AG04450 (cell line): ENCODE measurements around the gene CPOX. TPM values are rescaled to one million over a fixed set of nuclear protein-coding genes. Genes with fewer than 3 reads are reported as not detected.

Source experiments
- CTCF ChIA-PET: fragments of 300-600, 350-600 bp; formaldehyde crosslinking; extraction: SDS; loops from one replicate; lab custom pipeline; 2022; ENCODE audit warnings: antibody characterized with exemption, inconsistent platforms; lab: Charles Lee
- POLR2A ChIA-PET: fragments of 350-600 bp; formaldehyde crosslinking; extraction: SDS; loops from one replicate; lab custom pipeline; 2021; ENCODE audit warnings: antibody characterized with exemption, inconsistent platforms; lab: Yijun Ruan, JAX
- DNase-seq: peaks from one replicate; pipeline ENCODE4 v3.0.0-alpha.2; 2011; ENCODE audit warnings: low read depth, low spot score
- H3K27ac ChIP-seq: one replicate; pipeline ENCODE4 v1.5.1; 2012; ENCODE audit warnings: low read depth, low read length, control low read depth
- H3K27me3 ChIP-seq: one replicate; pipeline ENCODE4 v1.6.0; 2012; ENCODE audit warnings: low read length; ENCODE audit not compliant: control insufficient read depth, insufficient read depth
- H3K4me3 ChIP-seq: 2 replicates; pipeline ENCODE4 v1.5.1; 2011; ENCODE audit warnings: mild to moderate bottlenecking, low read depth, low read length, control low read depth
- H3K9me3 ChIP-seq: 2 replicates; pipeline ENCODE4 v1.5.1; 2012; ENCODE audit warnings: low read length; ENCODE audit not compliant: control insufficient read depth, insufficient read depth
- CTCF ChIP-seq: IDR thresholded peaks from 2 replicates; pipeline ENCODE4 v1.5.1; 2011; ENCODE audit warnings: low read depth, low read length, control low read depth, inconsistent platforms
- polyA plus RNA-seq: library from polyadenylated mRNA; depleted of rRNA; stranded (reverse); fragments of >200 nt; gene quantifications from 2 replicates; pipeline ENCODE4 v1.2.3, GENCODE V29; 2011

CPOX gene
- polyA plus RNA-seq, 1 experiment: 19.6 TPM

GRCh38 chr3:98558100-98558827, 35.1 kb downstream of the CPOX start:
- no peak for TF ChIP-seq CTCF
- Histone ChIP-seq H3K4me3 (no peak overlapping the region), H3K27me3 (no peaks in the 10 kb centered on the region), H3K27ac (no peak overlapping the region), H3K9me3 (no peaks in the 10 kb centered on the region)
- ChIA-PET CTCF (interaction anchor here (0.6 to 1.1 kb wide), 2 partner anchors 14 to 369 kb away, joined by 3 read pairs; no protein-coding TSS in a partner anchor), POLR2A (no interaction called here)
- DNase-seq: no peak

GRCh38 chr3:98557324-98558010, 35.9 kb downstream of the CPOX start:
- POLR2A ChIA-PET: no interaction called here
- no peak for TF ChIP-seq CTCF
- CTCF ChIA-PET: interaction anchor here (1.1 kb wide), 1 partner anchor 15 kb away, joined by 3 read pairs; no protein-coding TSS in a partner anchor
- Histone ChIP-seq H3K4me3 (no peak overlapping the region), H3K27me3 (no peaks in the 10 kb centered on the region), H3K9me3 (no peaks in the 10 kb centered on the region), H3K27ac (no peak overlapping the region)
- no peak for DNase-seq

GRCh38 chr3:98556164-98557130, 37.0 kb downstream of the CPOX start:
- no peak overlapping the region for H3K4me3 ChIP-seq
- no peak overlapping the region for H3K27ac ChIP-seq
- DNase-seq: no peak
- no peaks in the 10 kb centered on the region for H3K9me3 ChIP-seq
- ChIA-PET CTCF (no interaction called here), POLR2A (no interaction called here)
- H3K27me3 ChIP-seq: no peaks in the 10 kb centered on the region
- no peak for TF ChIP-seq CTCF

GRCh38 chr3:98555025-98555379, 38.4 kb downstream of the CPOX start:
- TF ChIP-seq CTCF: no peak
- ChIA-PET POLR2A (no interaction called here), CTCF (no interaction called here)
- Histone ChIP-seq H3K27ac (no peak overlapping the region), H3K27me3 (no peaks in the 10 kb centered on the region), H3K4me3 (no peak overlapping the region), H3K9me3 (no peaks in the 10 kb centered on the region)
- DNase-seq: no peak
